Right lobe of liver (tissue), 6 donors: ENCODE measurements around the gene AFDN. TPM values are rescaled to one million over a fixed set of nuclear protein-coding genes. Genes with fewer than 3 reads are reported as not detected.

Experiments
- ATAC-seq, 4 donors: fragments of 200-7000 bp; cut with Tn5 transposase; one replicate each; pipeline ENCODE4 v1.9.1; 2020; ENCODE audit warnings: mild to moderate bottlenecking in 4 of 4, moderate library complexity in 4 of 4
- DNase-seq, 3 donors: peaks; one replicate each; pipeline ENCODE4 v3.0.0-alpha.2; 2020
- H3K27ac ChIP-seq, 3 donors: fragments of 200-600 bp; one replicate each; pipeline ENCODE4 v1.8.0; 2022
- H3K27me3 ChIP-seq, 2 donors: fragments of 200-600 bp; one replicate each; pipeline ENCODE4 v1.8.0; 2022
- H3K36me3 ChIP-seq, 4 donors: fragments of 200-600 bp; sonication (generic) in 1 of 4; one replicate each; pipeline versions ENCODE4 v1.5.1 to v1.8.0; 2017 to 2022; ENCODE audit warnings: control low read depth in 1 of 4
- H3K4me1 ChIP-seq, 4 donors: fragments of 200-600 bp; sonication (generic) in 1 of 4; one replicate each; pipeline versions ENCODE4 v1.5.1 to v1.8.0; 2017 to 2022; ENCODE audit warnings: control low read depth in 1 of 4
- H3K4me3 ChIP-seq, 3 donors: fragments of 200-600 bp; one replicate each; pipeline ENCODE4 v1.8.0; 2022
- H3K9me3 ChIP-seq, 4 donors: fragments of 200-600 bp; sonication (generic) in 1 of 4; one replicate each; pipeline versions ENCODE4 v1.5.1 to v1.8.0; 2017 to 2022; ENCODE audit warnings: control low read depth in 1 of 4
- CTCF ChIP-seq, 4 donors: fragments of 200-600 bp in 3 of 4; fragments of 450-650 bp in 1 of 4; IDR thresholded peaks; one replicate each; pipeline versions ENCODE4 v1.5.1 to v1.8.0; 2016 to 2022; ENCODE audit warnings: antibody characterized with exemption in 4 of 4, mild to moderate bottlenecking in 2 of 4
- POLR2A ChIP-seq: fragments of 450-650 bp; IDR thresholded peaks from one replicate; pipeline ENCODE4 v1.6.1; 2017; ENCODE audit warnings: antibody characterized with exemption, mild to moderate bottlenecking
- WGBS: methylation state at CpG from one replicate; pipeline ENCODE4 v1.1.6; 2018; ENCODE audit warnings: low coverage, low lambda C conversion rate; ENCODE audit not compliant: insufficient coverage; ENCODE audit errors: missing lambda C conversion rate; 5-methylcytosine and 5-hydroxymethylcytosine counted together
- intact Hi-C, 2 donors: fragments of 100-400 bp; cut with DNase I; formaldehyde crosslinking; loops; one replicate each; pipeline versions ENCODE4 v1.11.2 to v1.14.1; 2022
- total RNA-seq, 6 experiments: library from RNA; depleted of rRNA in 2 of 6; stranded (reverse); fragments of >200 nt in 2 of 6; fragmentation: NEBNext Ultra II Directional in 3 of 6; extraction: Animal tissue kit (Norgen Biotek cat#: 25700) in 3 of 6; gene quantifications; one replicate each; pipeline versions ENCODE4 v1.1.0 to v1.2.4, GENCODE V29; 2016 to 2023
- donor health status: DM: no; HTN: yes; CAD: no.
- donor health status: DM: no; HTN: no; CAD: no.
- donor health status: DM: no; HTN: no; CAD: no.
- donor health status: DM: no; HTN: yes; CAD: no.
- donor health status: DM: no; HTN: yes; CAD: no.

Gene AFDN
- total RNA-seq, 6 experiments from 2014 or later, result 77.0 to 106 (median 85.5) TPM

DNA sequence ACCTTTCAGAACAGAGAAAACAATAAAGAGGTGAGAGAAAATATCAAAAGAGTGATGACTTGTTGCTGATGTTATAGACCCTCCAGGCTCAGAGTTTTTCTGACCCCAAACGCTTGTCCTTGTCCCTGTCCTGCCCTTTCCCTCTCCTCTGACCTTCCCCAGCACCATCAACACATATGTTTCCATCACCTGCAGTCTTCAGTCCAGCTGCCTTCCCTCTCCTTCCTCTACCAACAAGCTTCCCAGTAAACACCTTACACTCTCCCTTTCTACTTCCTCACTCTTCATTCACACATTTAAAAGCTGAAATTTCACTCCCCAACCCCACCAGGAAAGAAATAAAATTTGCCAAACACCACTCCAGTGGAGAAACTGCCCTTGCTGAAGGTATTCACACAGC is 25.4 kb upstream of the AFDN start:
- DNase-seq (no peak), ATAC-seq (no peak)
- H3K27me3 ChIP-seq, result no peaks in the 10 kb centered on the region
- H3K27ac ChIP-seq, result no peak overlapping the region
- H3K4me3 ChIP-seq, result no peak overlapping the region
- no peaks in the 10 kb centered on the region for H3K36me3 ChIP-seq
- TF ChIP-seq CTCF (IDR thresholded peaks at IDR 0.05) (no peak), POLR2A (no peak)
- H3K9me3 ChIP-seq, result no peaks in the 10 kb centered on the region
- peaks cover 0 to 17% (median 0%) of the 10 kb centered on the region in 4 donors for H3K4me1 ChIP-seq
- intact Hi-C loops, result no loop called here
- 77% methylated on average over 1 of the region's 1 CpG for WGBS

DNA sequence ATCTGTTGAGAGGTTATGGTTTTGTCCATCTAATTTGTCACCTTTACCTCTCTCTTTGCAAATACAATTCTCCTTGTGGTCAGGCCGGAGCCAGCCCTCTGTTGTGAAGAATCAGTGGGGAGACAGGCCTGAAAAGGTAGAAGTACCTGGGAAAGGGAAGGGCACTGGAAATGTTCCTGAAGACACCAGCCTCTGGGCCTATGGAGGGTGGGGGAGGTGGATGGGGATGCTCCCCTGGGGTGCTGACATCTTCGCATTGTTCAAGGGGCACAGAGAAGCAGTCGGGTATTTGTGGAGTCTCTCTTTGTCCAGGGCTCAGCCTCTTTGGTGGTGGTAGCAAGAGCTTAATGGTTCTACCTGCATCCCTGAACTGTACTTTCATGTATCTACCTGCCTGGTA is 24.4 kb upstream of the AFDN start:
- Histone ChIP-seq H3K4me1 (peaks cover 0 to 16% (median 0%) of the 10 kb centered on the region in 4 donors), H3K9me3 (no peaks in the 10 kb centered on the region), H3K27ac (no peak overlapping the region), H3K4me3 (no peak overlapping the region), H3K36me3 (no peaks in the 10 kb centered on the region), H3K27me3 (no peaks in the 10 kb centered on the region)
- ATAC-seq (no peak), DNase-seq (no peak)
- intact Hi-C loops, result no loop called here
- WGBS, result 92% methylated on average over 3 of the region's 3 CpGs
- TF ChIP-seq CTCF (IDR thresholded peaks at IDR 0.05), result no peak

DNA sequence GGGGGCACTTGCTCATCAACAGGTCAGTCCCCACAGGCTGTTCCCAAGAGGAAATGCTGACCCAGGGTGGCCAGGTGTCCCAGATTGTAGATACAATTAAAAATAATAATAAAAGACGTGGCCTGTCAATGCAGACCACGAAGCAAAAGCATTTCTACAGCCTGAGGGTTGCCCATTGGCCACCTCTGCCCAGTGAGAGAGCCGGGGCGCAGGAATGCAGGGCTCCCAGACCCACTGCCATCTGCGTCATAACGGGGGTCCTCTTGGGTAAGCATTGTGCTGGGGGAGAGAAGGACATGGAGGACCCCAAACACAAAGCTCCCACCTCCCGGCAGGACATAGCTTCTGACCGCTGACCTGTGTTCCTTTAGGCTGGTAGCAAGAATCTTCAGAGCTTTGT is 22.9 kb upstream of the AFDN start:
- DNase-seq (no peak), ATAC-seq (no peak)
- Histone ChIP-seq H3K4me1 (peaks cover 0 to 14% (median 0%) of the 10 kb centered on the region in 4 donors), H3K36me3 (no peaks in the 10 kb centered on the region), H3K9me3 (no peaks in the 10 kb centered on the region), H3K27ac (no peak overlapping the region), H3K27me3 (no peaks in the 10 kb centered on the region), H3K4me3 (no peak overlapping the region)
- TF ChIP-seq POLR2A (no peak), CTCF (IDR thresholded peaks at IDR 0.05) (no peak)
- intact Hi-C loops, result no loop called here
- WGBS, result 81% methylated on average over 3 of the region's 8 CpGs

DNA sequence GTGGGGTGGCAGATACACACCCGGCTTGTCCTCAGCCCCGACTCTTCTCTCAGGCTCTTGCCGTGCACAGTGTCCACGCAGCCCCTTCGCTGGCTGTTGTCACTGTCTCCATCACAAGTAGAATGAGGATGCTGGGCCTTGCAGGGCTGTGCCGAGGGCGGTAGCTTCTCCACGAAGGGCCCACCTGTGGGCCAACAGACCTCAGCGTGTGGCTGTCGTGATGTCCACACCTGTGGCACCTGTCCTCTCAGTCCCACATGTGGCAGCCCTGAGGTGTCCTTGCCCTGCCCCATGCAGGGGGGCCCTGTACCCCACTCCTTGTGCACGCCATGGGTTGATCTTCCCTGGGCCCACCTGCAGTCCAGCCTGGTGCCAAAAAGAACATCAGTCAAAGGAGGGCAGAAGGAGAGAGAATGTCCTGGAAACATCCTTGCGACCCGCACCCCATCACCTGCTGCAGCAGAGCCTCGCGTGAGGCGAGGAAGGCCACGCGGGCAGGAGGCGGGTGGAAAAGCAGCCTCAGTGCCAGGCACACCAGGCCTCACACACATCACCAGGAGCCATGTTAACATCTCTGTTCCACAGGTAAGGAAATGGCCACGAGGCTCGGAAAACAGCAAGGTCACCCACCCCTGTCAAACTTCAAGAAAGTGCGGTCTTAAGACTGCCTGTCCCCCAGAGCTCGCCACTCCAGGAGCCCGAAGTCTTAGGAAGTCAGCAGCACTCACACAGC is 22.3 kb upstream of the AFDN start:
- TF ChIP-seq CTCF (IDR thresholded peaks at IDR 0.05) (no peak), POLR2A (no peak)
- DNase-seq (no peak), ATAC-seq (no peak)
- H3K9me3 ChIP-seq, result no peaks in the 10 kb centered on the region
- 88% methylated on average over 8 of the region's 24 CpGs for WGBS
- H3K27me3 ChIP-seq, result no peaks in the 10 kb centered on the region
- no peak overlapping the region for H3K27ac ChIP-seq
- H3K36me3 ChIP-seq, result no peaks in the 10 kb centered on the region
- intact Hi-C loops, result no loop called here
- H3K4me3 ChIP-seq, result no peak overlapping the region
- H3K4me1 ChIP-seq, result peaks cover 0 to 14% (median 0%) of the 10 kb centered on the region in 4 donors
